GM12878 (cell line): ENCODE results near the gene SEC63. TPM values are rescaled to one million over a fixed set of nuclear protein-coding genes. Genes with fewer than 3 reads are reported as not detected.

Source experiments
- ASH2L ChIP-seq: fragments of 300-600, 200-600 bp; sonication (generic); IDR thresholded peaks from 2 replicates; pipeline ENCODE4 v1.6.1; 2017; ENCODE audit warnings: low read depth, mild to moderate bottlenecking, borderline replicate concordance
- BACH1 ChIP-seq: fragments of 450-650 bp; IDR thresholded peaks from 2 replicates; pipeline ENCODE4 v1.6.1; 2017; ENCODE audit warnings: mild to moderate bottlenecking, borderline replicate concordance
- CBX5 ChIP-seq: sonication (generic); IDR thresholded peaks from 2 replicates; pipeline ENCODE4 v1.6.1; 2016; ENCODE audit warnings: low read depth, moderate library complexity, mild to moderate bottlenecking, inconsistent platforms
- DPF2 ChIP-seq: fragments of 450-650 bp; IDR thresholded peaks from 2 replicates; pipeline ENCODE4 v1.6.1; 2017; ENCODE audit warnings: mild to moderate bottlenecking
- GABPA ChIP-seq: IDR thresholded peaks from 2 replicates; pipeline ENCODE4 v1.6.1; 2014; ENCODE audit warnings: antibody characterized with exemption, low read depth, mild to moderate bottlenecking, inconsistent platforms
- GATAD2B ChIP-seq: fragments of 450-650 bp; conservative IDR thresholded peaks from 2 replicates; pipeline ENCODE4 v1.6.1; 2017; ENCODE audit warnings: low read depth, mild to moderate bottlenecking, moderate library complexity
- HCFC1 ChIP-seq: fragments of 150-350 bp; IDR thresholded peaks from 2 replicates; pipeline ENCODE4 v1.6.1; 2014; ENCODE audit warnings: low read length
- IKZF1 ChIP-seq: fragments of 450-650 bp; conservative IDR thresholded peaks from 2 replicates; pipeline ENCODE4 v1.6.1; 2017; ENCODE audit warnings: antibody characterized with exemption, mild to moderate bottlenecking
- IRF4 ChIP-seq: IDR thresholded peaks from 2 replicates; pipeline ENCODE4 v1.6.1; 2011; ENCODE audit warnings: low read depth, low read length
- KAT2A ChIP-seq: conservative IDR thresholded peaks from 2 replicates; pipeline ENCODE4 v1.6.1; 2011; ENCODE audit warnings: low read depth, low read length; ENCODE audit not compliant: control insufficient read depth
- MEF2B ChIP-seq: fragments of 450-650 bp; IDR thresholded peaks from 2 replicates; pipeline ENCODE4 v1.6.1; 2018; ENCODE audit warnings: mild to moderate bottlenecking, moderate library complexity; ENCODE audit not compliant: partially characterized antibody, poor library complexity, severe bottlenecking
- MYB ChIP-seq: fragments of 150-350 bp; IDR thresholded peaks from 2 replicates; pipeline ENCODE4 v1.6.1; 2014; ENCODE audit warnings: mild to moderate bottlenecking, low read depth, low read length, borderline replicate concordance
- NBN ChIP-seq: fragments of 450-650 bp; IDR thresholded peaks from 2 replicates; pipeline ENCODE4 v1.6.1; 2016
- PAX5 ChIP-seq: IDR thresholded peaks from 2 replicates; pipeline ENCODE4 v1.6.1; 2011; ENCODE audit warnings: low read depth, low read length, borderline replicate concordance
- RAD51 ChIP-seq: fragments of 450-650 bp; IDR thresholded peaks from 2 replicates; pipeline ENCODE4 v1.6.1; 2016; ENCODE audit warnings: moderate library complexity, mild to moderate bottlenecking, inconsistent platforms
- SMARCA5 ChIP-seq: fragments of 450-650 bp; IDR thresholded peaks from 2 replicates; pipeline ENCODE4 v1.6.1; 2017; ENCODE audit warnings: mild to moderate bottlenecking
- SUPT20H ChIP-seq: IDR thresholded peaks from 2 replicates; pipeline ENCODE4 v1.6.1; 2011; ENCODE audit warnings: low read depth, mild to moderate bottlenecking, low read length, moderate library complexity, borderline replicate concordance; ENCODE audit not compliant: control insufficient read depth
- TCF7 ChIP-seq: IDR thresholded peaks from 2 replicates; pipeline ENCODE4 v1.6.1; 2014; ENCODE audit warnings: antibody characterized with exemption, borderline replicate concordance
- YBX1 ChIP-seq: fragments of 450-650 bp; IDR thresholded peaks from 2 replicates; pipeline ENCODE4 v1.6.1; 2016; ENCODE audit warnings: antibody characterized with exemption
- ZNF217 ChIP-seq: fragments of 450-650 bp; IDR thresholded peaks from 2 replicates; pipeline ENCODE4 v1.6.1; 2017; ENCODE audit warnings: antibody characterized with exemption, mild to moderate bottlenecking
- ZNF24 ChIP-seq: fragments of 450-650 bp; IDR thresholded peaks from 2 replicates; pipeline ENCODE4 v1.6.1; 2017; ENCODE audit warnings: antibody characterized with exemption, mild to moderate bottlenecking
- ZNF274 ChIP-seq: IDR thresholded peaks from one replicate; pipeline ENCODE4 v1.8.0; 2011; ENCODE audit not compliant: insufficient read length, insufficient read depth
- polyA plus RNA-seq, 11 experiments: library from polyadenylated mRNA; depleted of rRNA in 4 of 11; unstranded in 6 of 11; stranded (reverse) in 5 of 11; fragments of >200 nt; fragmentation: Nextera tagmentation in 4 of 11; fragmentation: Illumina TruSeq in 1 of 11; extraction: Ambion mirVana in 4 of 11; extraction: Trizol in 1 of 11; gene quantifications; 1 replicate in 1 of 11; 2 replicates in 10 of 11; pipeline versions ENCODE4 v1.2.1 to v1.2.3, GENCODE V29; 2011 to 2016; ENCODE audit warnings: inconsistent platforms in 2 of 11, missing spikeins in 2 of 11, low read depth in 1 of 11
- total RNA-seq, 4 experiments: library from RNA; depleted of rRNA in 3 of 4; stranded (reverse); fragments of >200 nt in 3 of 4; fragmentation: Illumina TruSeq in 1 of 4; extraction: Trizol in 1 of 4; gene quantifications; 2 replicates each; pipeline versions ENCODE4 v1.2.1 to v1.2.3, GENCODE V29; 2013 to 2021
- TF ChIP-seq, protein P1 (sequence below): IDR thresholded peaks from 2 replicates; pipeline ENCODE4 v1.6.1; 2012; ENCODE audit warnings: low read length, inconsistent platforms
- TF ChIP-seq, protein P2 (sequence below): fragments of 450-650 bp; IDR thresholded peaks from 2 replicates; pipeline ENCODE4 v1.6.1; 2017; ENCODE audit warnings: mild to moderate bottlenecking, low read depth, inconsistent platforms; ENCODE audit not compliant: poor library complexity, severe bottlenecking
- TF ChIP-seq, protein P3 (sequence below): fragments of 450-650 bp; IDR thresholded peaks from 2 replicates; pipeline ENCODE4 v1.6.1; 2016; ENCODE audit warnings: mild to moderate bottlenecking, moderate library complexity, borderline replicate concordance

Gene SEC63
- total and polyA plus RNA-seq, 10 of the 15 experiments (the other 5 are each of a cell fraction or from before 2014, with no cell fraction given): 10.1 to 87.0 (median 34.3) TPM

DNA sequence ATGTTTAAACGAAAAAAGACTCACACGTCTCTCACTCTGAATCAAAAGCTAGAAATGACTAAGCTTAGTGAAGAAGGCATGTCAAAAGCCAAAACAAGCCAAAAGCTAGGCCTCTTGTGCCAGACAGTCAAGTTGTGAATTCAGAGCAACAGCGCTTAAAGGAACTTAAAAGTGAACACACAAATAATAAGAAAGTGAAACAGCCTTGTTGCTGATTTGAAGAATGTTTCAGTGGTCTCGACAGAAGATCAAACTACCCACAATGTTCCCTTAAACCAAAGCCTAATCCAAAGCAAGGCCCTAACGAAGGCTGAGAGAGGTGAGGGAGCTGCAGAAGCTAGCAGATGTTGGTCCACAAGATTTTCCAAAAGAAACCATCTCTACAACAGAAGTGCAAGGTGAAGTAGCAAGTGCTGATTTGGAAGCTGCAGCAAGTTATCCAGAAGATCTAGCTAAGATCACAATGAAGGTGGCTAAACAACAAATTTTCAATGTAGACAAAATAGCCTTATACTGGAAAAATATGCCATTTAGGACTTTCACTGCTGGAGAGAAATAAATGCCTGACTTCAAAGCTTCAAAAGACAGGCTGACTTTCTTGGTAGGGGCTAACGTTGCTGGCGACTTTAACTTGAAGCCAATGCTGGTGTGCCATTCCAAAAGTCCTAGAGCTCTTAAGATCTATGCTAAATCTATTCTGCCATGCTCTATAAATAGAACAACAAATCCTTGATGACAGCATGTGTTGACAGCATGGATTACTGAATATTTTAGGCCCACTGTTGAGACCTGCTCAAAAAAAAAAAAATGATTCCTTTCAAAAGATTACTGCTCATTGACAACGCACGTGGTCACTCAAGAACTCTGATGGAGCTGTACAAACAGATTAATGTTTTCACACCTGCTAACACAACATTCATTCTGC lies 40.3 kb downstream of the SEC63 start (continued):
- TF ChIP-seq, protein P1, sequence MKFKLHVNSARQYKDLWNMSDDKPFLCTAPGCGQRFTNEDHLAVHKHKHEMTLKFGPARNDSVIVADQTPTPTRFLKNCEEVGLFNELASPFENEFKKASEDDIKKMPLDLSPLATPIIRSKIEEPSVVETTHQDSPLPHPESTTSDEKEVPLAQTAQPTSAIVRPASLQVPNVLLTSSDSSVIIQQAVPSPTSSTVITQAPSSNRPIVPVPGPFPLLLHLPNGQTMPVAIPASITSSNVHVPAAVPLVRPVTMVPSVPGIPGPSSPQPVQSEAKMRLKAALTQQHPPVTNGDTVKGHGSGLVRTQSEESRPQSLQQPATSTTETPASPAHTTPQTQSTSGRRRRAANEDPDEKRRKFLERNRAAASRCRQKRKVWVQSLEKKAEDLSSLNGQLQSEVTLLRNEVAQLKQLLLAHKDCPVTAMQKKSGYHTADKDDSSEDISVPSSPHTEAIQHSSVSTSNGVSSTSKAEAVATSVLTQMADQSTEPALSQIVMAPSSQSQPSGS: no peak
- TF ChIP-seq MYB (no peak), SUPT20H (no peak), BACH1 (0 out of 2 replicates have a peak, but pooled peaks have one; percentile 8), ZNF24 (no peak), NBN (no peak), DPF2 (no peak), PAX5 (0 out of 2 replicates have a peak, but pooled peaks have one; percentile 11), TCF7 (peak; percentile 35; the same call in 1 of the 2 replicates), IKZF1 (no peak), RAD51 (no peak), HCFC1 (no peak), YBX1 (no peak), MEF2B (peak; percentile 47), CBX5 (peak; percentile 68; the same call in 1 of the 2 replicates), KAT2A (no peak), GATAD2B (no peak), ZNF217 (peak; percentile 38; the same call in 1 of the 2 replicates), GABPA (no peak), IRF4 (peak; percentile 73), ASH2L (no peak), ZNF274 (no peak), SMARCA5 (no peak)
- TF ChIP-seq, protein P2, sequence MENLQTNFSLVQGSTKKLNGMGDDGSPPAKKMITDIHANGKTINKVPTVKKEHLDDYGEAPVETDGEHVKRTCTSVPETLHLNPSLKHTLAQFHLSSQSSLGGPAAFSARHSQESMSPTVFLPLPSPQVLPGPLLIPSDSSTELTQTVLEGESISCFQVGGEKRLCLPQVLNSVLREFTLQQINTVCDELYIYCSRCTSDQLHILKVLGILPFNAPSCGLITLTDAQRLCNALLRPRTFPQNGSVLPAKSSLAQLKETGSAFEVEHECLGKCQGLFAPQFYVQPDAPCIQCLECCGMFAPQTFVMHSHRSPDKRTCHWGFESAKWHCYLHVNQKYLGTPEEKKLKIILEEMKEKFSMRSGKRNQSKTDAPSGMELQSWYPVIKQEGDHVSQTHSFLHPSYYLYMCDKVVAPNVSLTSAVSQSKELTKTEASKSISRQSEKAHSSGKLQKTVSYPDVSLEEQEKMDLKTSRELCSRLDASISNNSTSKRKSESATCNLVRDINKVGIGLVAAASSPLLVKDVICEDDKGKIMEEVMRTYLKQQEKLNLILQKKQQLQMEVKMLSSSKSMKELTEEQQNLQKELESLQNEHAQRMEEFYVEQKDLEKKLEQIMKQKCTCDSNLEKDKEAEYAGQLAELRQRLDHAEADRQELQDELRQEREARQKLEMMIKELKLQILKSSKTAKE: peak; percentile 66
- TF ChIP-seq, protein P3, sequence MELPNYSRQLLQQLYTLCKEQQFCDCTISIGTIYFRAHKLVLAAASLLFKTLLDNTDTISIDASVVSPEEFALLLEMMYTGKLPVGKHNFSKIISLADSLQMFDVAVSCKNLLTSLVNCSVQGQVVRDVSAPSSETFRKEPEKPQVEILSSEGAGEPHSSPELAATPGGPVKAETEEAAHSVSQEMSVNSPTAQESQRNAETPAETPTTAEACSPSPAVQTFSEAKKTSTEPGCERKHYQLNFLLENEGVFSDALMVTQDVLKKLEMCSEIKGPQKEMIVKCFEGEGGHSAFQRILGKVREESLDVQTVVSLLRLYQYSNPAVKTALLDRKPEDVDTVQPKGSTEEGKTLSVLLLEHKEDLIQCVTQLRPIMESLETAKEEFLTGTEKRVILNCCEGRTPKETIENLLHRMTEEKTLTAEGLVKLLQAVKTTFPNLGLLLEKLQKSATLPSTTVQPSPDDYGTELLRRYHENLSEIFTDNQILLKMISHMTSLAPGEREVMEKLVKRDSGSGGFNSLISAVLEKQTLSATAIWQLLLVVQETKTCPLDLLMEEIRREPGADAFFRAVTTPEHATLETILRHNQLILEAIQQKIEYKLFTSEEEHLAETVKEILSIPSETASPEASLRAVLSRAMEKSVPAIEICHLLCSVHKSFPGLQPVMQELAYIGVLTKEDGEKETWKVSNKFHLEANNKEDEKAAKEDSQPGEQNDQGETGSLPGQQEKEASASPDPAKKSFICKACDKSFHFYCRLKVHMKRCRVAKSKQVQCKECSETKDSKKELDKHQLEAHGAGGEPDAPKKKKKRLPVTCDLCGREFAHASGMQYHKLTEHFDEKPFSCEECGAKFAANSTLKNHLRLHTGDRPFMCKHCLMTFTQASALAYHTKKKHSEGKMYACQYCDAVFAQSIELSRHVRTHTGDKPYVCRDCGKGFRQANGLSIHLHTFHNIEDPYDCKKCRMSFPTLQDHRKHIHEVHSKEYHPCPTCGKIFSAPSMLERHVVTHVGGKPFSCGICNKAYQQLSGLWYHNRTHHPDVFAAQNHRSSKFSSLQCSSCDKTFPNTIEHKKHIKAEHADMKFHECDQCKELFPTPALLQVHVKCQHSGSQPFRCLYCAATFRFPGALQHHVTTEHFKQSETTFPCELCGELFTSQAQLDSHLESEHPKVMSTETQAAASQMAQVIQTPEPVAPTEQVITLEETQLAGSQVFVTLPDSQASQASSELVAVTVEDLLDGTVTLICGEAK: no peak
